Hematopoietic multipotent progenitor cell treated with erythropoietin and hydrocortisone succinate and interleukin-3 and kit ligand, for 15 days (in vitro differentiated cells): ENCODE results near the gene ANKRD18B.
"Not testable (repeated sequence)": the region's sequence is repeated elsewhere in the genome, so short reads cannot be mapped to it uniquely, and the experiment has no call there.

Experiments
- DNase-seq: peaks from one replicate; pipeline ENCODE4 v3.0.0-alpha.2; 2015; ENCODE audit warnings: low spot score

The ANKRD18B gene

GRCh38 chr9:33612410-33612809 lies 88.4 kb downstream of the ANKRD18B start:
- not testable (repeated sequence) for DNase-seq

- no peak for DNase-seq
These were observed 90.1 kb downstream of the ANKRD18B start for GRCh38 chr9:33614001-33614687.

- not testable (repeated sequence) for DNase-seq
These were observed 94.3 kb downstream of the ANKRD18B start for GRCh38 chr9:33618370-33618769.

- DNase-seq: peak; percentile 91
These were observed 95.8 kb downstream of the ANKRD18B start for GRCh38 chr9:33619666-33620404.

GRCh38 chr9:33620738-33621439 lies 96.8 kb downstream of the ANKRD18B start:
- no peak for DNase-seq
